ENCODE results near the gene RSKR.

Gene RSKR

GRCh38 chr17:28626818-28627217 is 12.8 kb upstream of the RSKR start:
- no peak for TF ChIP-seq CTCF (IDR thresholded peaks at IDR 0.05)

- TF ChIP-seq CTCF (IDR thresholded peaks at IDR 0.05), result no peak
These were observed 10.2 kb upstream of the RSKR start for GRCh38 chr17:28624148-28624547.

DNA sequence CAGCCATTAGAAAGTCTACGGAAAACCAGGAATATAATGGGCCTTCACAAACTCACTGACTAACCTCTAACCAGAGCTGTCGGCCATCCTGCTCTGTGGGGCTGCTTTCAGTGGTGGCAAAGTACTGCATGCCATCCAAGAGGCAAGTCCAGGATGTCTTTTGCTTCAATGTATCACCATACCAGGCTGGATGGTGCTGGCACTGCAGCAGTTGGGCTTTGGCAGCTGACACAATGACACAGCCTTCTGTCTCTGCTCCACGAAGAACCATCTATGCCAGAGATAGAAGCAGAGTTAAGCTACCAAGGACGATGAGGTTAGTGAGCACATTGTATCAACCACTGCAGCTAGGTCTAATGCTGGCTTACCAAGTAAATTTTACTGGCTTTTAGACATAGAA is 9.7 kb upstream of the RSKR start:
- no peak for TF ChIP-seq CTCF (IDR thresholded peaks at IDR 0.05)

GRCh38 chr17:28622186-28622585 is 8.2 kb upstream of the RSKR start:
- no peak for TF ChIP-seq CTCF (IDR thresholded peaks at IDR 0.05)

GRCh38 chr17:28620010-28620409 is 6.0 kb upstream of the RSKR start:
- TF ChIP-seq CTCF (IDR thresholded peaks at IDR 0.05), result no peak

- TF ChIP-seq CTCF (IDR thresholded peaks at IDR 0.05), result no peak
These were observed 4.5 kb upstream of the RSKR start for GRCh38 chr17:28618464-28618863.

GRCh38 chr17:28616281-28616680 is 2.3 kb upstream of the RSKR start:
- TF ChIP-seq CTCF (IDR thresholded peaks at IDR 0.05), result no peak

DNA sequence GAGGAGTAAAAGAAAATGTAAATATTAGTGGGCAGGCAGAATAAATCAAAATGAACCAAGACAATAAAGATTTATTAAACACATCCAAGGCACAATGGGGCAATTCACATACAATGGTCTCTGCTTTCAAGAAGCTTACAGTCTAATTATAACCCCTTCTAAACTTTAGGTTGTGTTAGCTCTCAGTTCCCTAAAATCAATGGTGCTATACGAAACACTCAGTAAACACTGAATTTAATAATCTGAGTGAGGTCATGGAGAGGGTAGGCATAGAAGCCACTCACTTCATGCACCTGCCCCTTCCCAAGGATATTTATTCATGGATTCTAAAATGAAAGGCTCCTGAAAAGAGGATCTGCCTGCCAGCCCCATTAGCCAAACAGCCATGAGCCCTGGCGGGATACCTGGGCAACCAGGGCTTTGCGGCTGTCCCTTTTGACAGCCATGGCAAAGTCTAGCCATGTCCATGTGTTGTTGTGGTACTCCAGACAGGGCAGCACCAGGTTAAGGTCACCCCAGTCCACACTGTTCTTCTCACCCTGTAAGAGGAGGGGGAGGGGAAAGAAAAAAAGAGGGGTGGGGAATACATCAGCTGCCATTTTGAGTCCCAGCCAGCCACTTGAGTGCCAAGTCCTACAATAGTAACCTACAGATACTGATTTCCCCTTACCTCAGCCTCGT is 1.4 kb upstream of the RSKR start:
- TF ChIP-seq CTCF (IDR thresholded peaks at IDR 0.05), result no peak

Data from LNCAP (cell line).